Astrocyte (in vitro differentiated cells and primary cell): ENCODE results near the gene FGD5. TPM values are rescaled to one million over a fixed set of nuclear protein-coding genes. Genes with fewer than 3 reads are reported as not detected.

Source experiments
- DNase-seq: peaks from one replicate; pipeline ENCODE4 v3.0.0-alpha.2; 2010; ENCODE audit warnings: low read depth
- FAIRE-seq: peaks from 2 replicates; lab custom pipeline; 2011; peaks lifted over from hg19 to GRCh38; lab: Jason Lieb, UNC
- H2AFZ ChIP-seq: 2 replicates; pipeline ENCODE4 v1.6.0; 2012; ENCODE audit warnings: low read depth, low read length, inconsistent platforms
- H3K27ac ChIP-seq: 2 replicates; pipeline ENCODE4 v1.5.1; 2011; ENCODE audit warnings: low read depth, low read length, inconsistent platforms
- H3K27me3 ChIP-seq: 2 replicates; pipeline ENCODE4 v1.6.0; 2011; ENCODE audit warnings: low read length, inconsistent platforms; ENCODE audit not compliant: insufficient read depth
- H3K36me3 ChIP-seq: 2 replicates; pipeline ENCODE4 v1.5.1; 2011; ENCODE audit warnings: low read length, inconsistent platforms; ENCODE audit not compliant: insufficient read depth
- H3K4me1 ChIP-seq: 2 replicates; pipeline ENCODE4 v1.5.1; 2011; ENCODE audit warnings: low read length, inconsistent platforms; ENCODE audit not compliant: insufficient read depth
- H3K4me2 ChIP-seq: 2 replicates; pipeline ENCODE4 v1.6.0; 2012; ENCODE audit warnings: low read length, inconsistent platforms
- H3K4me3 ChIP-seq: 2 replicates; pipeline ENCODE4 v1.5.1; 2011; ENCODE audit warnings: low read depth, mild to moderate bottlenecking, low read length, inconsistent platforms; ENCODE audit not compliant: insufficient read depth
- H3K79me2 ChIP-seq: 2 replicates; pipeline ENCODE4 v1.6.0; 2012; ENCODE audit warnings: mild to moderate bottlenecking, low read length, inconsistent platforms; ENCODE audit not compliant: insufficient read depth
- H3K9ac ChIP-seq: 2 replicates; pipeline ENCODE4 v1.6.0; 2012; ENCODE audit warnings: mild to moderate bottlenecking, low read length, inconsistent platforms
- H3K9me3 ChIP-seq: 2 replicates; pipeline ENCODE4 v1.5.1; 2012; ENCODE audit warnings: low read depth, mild to moderate bottlenecking, low read length, inconsistent platforms; ENCODE audit not compliant: insufficient read depth
- H4K20me1 ChIP-seq: 2 replicates; pipeline ENCODE4 v1.6.0; 2012; ENCODE audit warnings: low read length, inconsistent platforms; ENCODE audit not compliant: insufficient read depth
- H3K27ac Mint-ChIP-seq: one replicate; pipeline ENCODE4 v1.8.0; 2021; ENCODE audit warnings: mild to moderate bottlenecking, mixed read lengths; ENCODE audit not compliant: unreplicated experiment
- H3K27me3 Mint-ChIP-seq: one replicate; pipeline ENCODE4 v1.8.0; 2021; ENCODE audit warnings: low read depth, mixed read lengths; ENCODE audit not compliant: unreplicated experiment
- H3K36me3 Mint-ChIP-seq: one replicate; pipeline ENCODE4 v1.8.0; 2021; ENCODE audit warnings: low read depth, mixed read lengths; ENCODE audit not compliant: unreplicated experiment
- H3K4me1 Mint-ChIP-seq: one replicate; pipeline ENCODE4 v1.8.0; 2021; ENCODE audit warnings: low read depth, mixed read lengths; ENCODE audit not compliant: unreplicated experiment
- H3K4me3 Mint-ChIP-seq: one replicate; pipeline ENCODE4 v1.8.0; 2021; ENCODE audit warnings: mild to moderate bottlenecking, moderate library complexity, mixed read lengths; ENCODE audit not compliant: unreplicated experiment
- H3K9me3 Mint-ChIP-seq: one replicate; pipeline ENCODE4 v1.8.0; 2021; ENCODE audit warnings: mild to moderate bottlenecking, mixed read lengths; ENCODE audit not compliant: unreplicated experiment
- EZH2 ChIP-seq: IDR thresholded peaks from 2 replicates; pipeline ENCODE4 v1.6.1; 2012; ENCODE audit warnings: mild to moderate bottlenecking, low read length, inconsistent platforms; ENCODE audit not compliant: insufficient read depth
- total RNA-seq: library from RNA; stranded (reverse); gene quantifications from 2 replicates; pipeline ENCODE4 v1.2.1, GENCODE V29; 2021
- TF ChIP-seq, protein P1 (sequence below): IDR thresholded peaks from 2 replicates; pipeline ENCODE4 v1.5.1; 2011; ENCODE audit warnings: low read depth, mild to moderate bottlenecking, inconsistent platforms, low read length, moderate library complexity; ENCODE audit not compliant: insufficient read depth

Gene FGD5
- total RNA-seq, 1 donor from 2014 or later = 2.0 TPM

DNA sequence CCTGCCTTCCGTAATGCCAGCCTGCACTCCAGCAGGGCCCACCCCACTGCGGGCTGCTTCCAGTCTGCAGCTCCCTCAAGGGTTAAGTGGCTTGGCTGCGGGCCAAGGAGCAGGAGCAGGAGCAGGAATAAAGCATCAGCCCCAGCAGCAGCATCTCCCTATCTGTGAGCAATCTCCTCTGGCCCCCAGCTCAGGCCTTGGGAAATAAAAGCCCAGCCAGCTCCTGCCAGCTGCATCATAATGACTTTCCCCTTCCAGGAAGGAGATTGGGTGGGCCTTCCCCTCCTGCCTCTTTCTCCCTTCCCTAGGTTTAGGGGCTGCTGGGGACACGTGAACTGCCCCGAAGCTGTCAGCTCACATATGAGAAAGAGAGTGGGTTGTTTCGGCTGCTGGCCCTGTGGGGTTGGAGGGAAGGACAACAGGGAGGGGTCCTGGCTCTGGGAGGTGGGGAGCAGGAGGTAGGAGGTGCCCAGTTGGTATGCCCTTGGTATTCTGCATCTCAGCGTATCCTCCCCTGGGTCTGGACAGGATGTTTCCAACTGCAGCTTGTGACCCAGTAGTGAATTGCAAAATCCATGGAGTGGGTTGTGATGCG lies 34.6 kb upstream of the FGD5 start:
- FAIRE-seq = no peak
- Histone ChIP-seq H3K9me3 (no peaks in the 10 kb centered on the region), H3K27ac (no peak overlapping the region), H4K20me1 (no peaks in the 10 kb centered on the region), H3K4me3 (no peak overlapping the region), H3K27me3 (peaks cover 7% of the 10 kb centered on the region), H3K4me2 (no peak overlapping the region), H3K4me1 (no peaks in the 10 kb centered on the region), H3K79me2 (no peaks in the 10 kb centered on the region), H3K36me3 (no peaks in the 10 kb centered on the region), H2AFZ (no peak overlapping the region), H3K9ac (no peak overlapping the region)
- TF ChIP-seq, protein P1, sequence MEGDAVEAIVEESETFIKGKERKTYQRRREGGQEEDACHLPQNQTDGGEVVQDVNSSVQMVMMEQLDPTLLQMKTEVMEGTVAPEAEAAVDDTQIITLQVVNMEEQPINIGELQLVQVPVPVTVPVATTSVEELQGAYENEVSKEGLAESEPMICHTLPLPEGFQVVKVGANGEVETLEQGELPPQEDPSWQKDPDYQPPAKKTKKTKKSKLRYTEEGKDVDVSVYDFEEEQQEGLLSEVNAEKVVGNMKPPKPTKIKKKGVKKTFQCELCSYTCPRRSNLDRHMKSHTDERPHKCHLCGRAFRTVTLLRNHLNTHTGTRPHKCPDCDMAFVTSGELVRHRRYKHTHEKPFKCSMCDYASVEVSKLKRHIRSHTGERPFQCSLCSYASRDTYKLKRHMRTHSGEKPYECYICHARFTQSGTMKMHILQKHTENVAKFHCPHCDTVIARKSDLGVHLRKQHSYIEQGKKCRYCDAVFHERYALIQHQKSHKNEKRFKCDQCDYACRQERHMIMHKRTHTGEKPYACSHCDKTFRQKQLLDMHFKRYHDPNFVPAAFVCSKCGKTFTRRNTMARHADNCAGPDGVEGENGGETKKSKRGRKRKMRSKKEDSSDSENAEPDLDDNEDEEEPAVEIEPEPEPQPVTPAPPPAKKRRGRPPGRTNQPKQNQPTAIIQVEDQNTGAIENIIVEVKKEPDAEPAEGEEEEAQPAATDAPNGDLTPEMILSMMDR = no peak
- no peak for TF ChIP-seq EZH2
- peaks cover 1% of the 10 kb centered on the region for H3K36me3 Mint-ChIP-seq
- H3K4me3 Mint-ChIP-seq = no peak overlapping the region
- DNase-seq = no peak
- H3K27ac Mint-ChIP-seq = no peak overlapping the region
- H3K9me3 Mint-ChIP-seq = no peaks in the 10 kb centered on the region
- peaks cover 32% of the 10 kb centered on the region for H3K27me3 Mint-ChIP-seq
- H3K4me1 Mint-ChIP-seq = no peaks in the 10 kb centered on the region

DNA sequence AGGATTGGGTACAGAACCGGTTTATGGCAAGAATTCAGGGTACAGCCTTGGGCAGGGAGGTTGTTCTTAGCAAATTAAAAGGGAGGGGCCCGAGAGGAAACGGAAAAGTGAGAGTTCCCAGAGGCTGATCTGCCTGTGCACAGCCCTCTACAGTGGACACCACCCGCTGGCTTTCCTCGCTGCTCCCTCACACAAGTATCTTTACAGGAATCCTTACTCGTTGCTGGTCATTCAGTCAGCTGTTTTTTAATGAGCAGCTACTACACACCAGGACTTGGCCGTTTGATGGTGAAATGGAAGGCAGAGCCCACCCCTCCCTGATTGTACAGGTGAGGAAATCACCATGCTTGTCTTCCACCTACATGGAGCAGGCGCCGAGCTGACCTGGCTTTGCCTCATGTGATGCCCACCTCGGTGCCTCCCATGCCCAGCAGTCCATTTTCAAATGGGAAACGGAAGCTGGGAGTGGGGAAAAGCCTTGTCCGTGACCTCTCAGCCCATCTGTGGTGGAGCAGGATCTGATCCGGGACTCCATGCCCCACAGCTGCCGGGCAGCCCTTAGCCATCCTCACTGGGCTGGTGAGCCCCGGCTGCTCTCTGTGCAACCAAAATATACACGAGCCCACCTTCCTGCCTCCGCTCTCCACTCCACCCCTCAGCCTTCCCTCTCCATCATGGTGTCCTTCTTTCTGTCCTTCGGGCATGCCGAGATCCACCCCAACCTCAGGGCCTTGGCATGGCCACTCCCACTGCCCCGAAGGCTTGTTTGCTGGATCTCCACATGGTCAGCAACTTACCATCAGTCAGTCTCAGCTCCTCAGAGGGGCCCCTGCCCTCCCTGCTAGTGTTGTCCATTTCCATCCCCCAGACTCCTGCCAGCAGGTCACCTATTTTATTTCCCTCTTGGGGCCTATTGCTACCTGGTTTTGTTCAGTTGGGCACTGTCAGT lies 33.3 kb upstream of the FGD5 start:
- FAIRE-seq = no peak
- Mint-ChIP-seq H3K27ac (no peak overlapping the region), H3K36me3 (peaks cover 1% of the 10 kb centered on the region), H3K4me3 (no peak overlapping the region), H3K9me3 (no peaks in the 10 kb centered on the region), H3K4me1 (no peaks in the 10 kb centered on the region), H3K27me3 (peaks cover 41% of the 10 kb centered on the region)
- H3K79me2 ChIP-seq = no peaks in the 10 kb centered on the region
- no peak overlapping the region for H3K4me3 ChIP-seq
- H3K27me3 ChIP-seq = peaks cover 12% of the 10 kb centered on the region
- no peaks in the 10 kb centered on the region for H3K9me3 ChIP-seq
- H2AFZ ChIP-seq = no peak overlapping the region
- no peaks in the 10 kb centered on the region for H3K4me1 ChIP-seq
- no peak overlapping the region for H3K9ac ChIP-seq
- no peaks in the 10 kb centered on the region for H4K20me1 ChIP-seq
- no peak for TF ChIP-seq EZH2
- TF ChIP-seq, protein P1 = no peak
- no peak for DNase-seq
- no peak overlapping the region for H3K4me2 ChIP-seq
- H3K36me3 ChIP-seq = no peaks in the 10 kb centered on the region
- H3K27ac ChIP-seq = no peak overlapping the region
